Measurements from ENCODE around the gene THRA.

- TF ChIP-seq POLR2A (IDR thresholded peaks at IDR 0.05), result no peak
- TF ChIP-seq, protein P1, sequence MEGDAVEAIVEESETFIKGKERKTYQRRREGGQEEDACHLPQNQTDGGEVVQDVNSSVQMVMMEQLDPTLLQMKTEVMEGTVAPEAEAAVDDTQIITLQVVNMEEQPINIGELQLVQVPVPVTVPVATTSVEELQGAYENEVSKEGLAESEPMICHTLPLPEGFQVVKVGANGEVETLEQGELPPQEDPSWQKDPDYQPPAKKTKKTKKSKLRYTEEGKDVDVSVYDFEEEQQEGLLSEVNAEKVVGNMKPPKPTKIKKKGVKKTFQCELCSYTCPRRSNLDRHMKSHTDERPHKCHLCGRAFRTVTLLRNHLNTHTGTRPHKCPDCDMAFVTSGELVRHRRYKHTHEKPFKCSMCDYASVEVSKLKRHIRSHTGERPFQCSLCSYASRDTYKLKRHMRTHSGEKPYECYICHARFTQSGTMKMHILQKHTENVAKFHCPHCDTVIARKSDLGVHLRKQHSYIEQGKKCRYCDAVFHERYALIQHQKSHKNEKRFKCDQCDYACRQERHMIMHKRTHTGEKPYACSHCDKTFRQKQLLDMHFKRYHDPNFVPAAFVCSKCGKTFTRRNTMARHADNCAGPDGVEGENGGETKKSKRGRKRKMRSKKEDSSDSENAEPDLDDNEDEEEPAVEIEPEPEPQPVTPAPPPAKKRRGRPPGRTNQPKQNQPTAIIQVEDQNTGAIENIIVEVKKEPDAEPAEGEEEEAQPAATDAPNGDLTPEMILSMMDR (IDR thresholded peaks at IDR 0.05), result no peak
These were observed 36.6 kb upstream of the THRA start for GRCh38 chr17:40025991-40026815.

All from testis (tissue), 2 donors.